HUES6 (cell line): ENCODE data around the gene PLD1.
A peak's percentile ranks its signal among the peaks of the same experiment; 100 is the strongest.

ENCODE experiments used
- H3K27ac ChIP-seq: 2 replicates; pipeline ENCODE4 v1.7.0; 2013; ENCODE audit warnings: low read depth, mild to moderate bottlenecking, low read length, inconsistent platforms
- H3K27me3 ChIP-seq: 2 replicates; pipeline ENCODE4 v1.6.1; 2013; ENCODE audit warnings: low read length; ENCODE audit not compliant: control insufficient read depth, insufficient read depth
- H3K36me3 ChIP-seq: 2 replicates; pipeline ENCODE4 v1.6.1; 2013; ENCODE audit warnings: low read length; ENCODE audit not compliant: control insufficient read depth, insufficient read depth
- H3K4me1 ChIP-seq: 2 replicates; pipeline ENCODE4 v1.6.1; 2013; ENCODE audit warnings: low read length; ENCODE audit not compliant: control insufficient read depth, insufficient read depth
- H3K4me3 ChIP-seq: 2 replicates; pipeline ENCODE4 v1.5.1; 2013; ENCODE audit warnings: low read depth, low read length
- H3K9ac ChIP-seq: one replicate; pipeline ENCODE4 v1.6.1; 2013; ENCODE audit warnings: mild to moderate bottlenecking, low read length
- H3K9me3 ChIP-seq: 2 replicates; pipeline ENCODE4 v1.6.1; 2013; ENCODE audit warnings: low read depth, low read length; ENCODE audit not compliant: control insufficient read depth, insufficient read depth

PLD1 gene

GRCh38 chr3:171790898-171791691, 19.2 kb downstream of the PLD1 start:
- H3K9me3 ChIP-seq = no peaks in the 10 kb centered on the region
- H3K4me1 ChIP-seq = peaks cover 20% of the 10 kb centered on the region
- no peaks in the 10 kb centered on the region for H3K36me3 ChIP-seq
- no peaks in the 10 kb centered on the region for H3K27me3 ChIP-seq
- H3K4me3 ChIP-seq = no peak overlapping the region
- H3K27ac ChIP-seq = peak overlapping the region; percentile 39; the same call in 1 of the 2 replicates
- peak overlapping the region; percentile 21 for H3K9ac ChIP-seq

DNA sequence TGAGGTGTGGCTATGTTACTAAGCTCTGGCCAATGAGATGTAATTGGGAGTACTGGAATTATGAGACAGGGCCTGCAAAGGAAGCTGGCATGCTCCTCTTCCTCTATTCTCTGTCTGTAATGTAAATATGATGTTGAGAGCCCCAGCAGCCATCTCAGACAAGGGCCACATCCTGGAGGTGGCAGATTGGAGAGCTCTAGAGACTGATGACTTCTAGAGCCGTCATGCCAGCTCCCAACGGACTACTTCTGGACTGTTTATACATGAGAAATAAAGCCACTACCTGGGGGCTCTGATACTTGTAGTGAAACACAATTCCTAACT, 19.7 kb downstream of the PLD1 start:
- no peak overlapping the region for H3K4me3 ChIP-seq
- H3K27me3 ChIP-seq = no peaks in the 10 kb centered on the region
- no peak overlapping the region for H3K9ac ChIP-seq
- H3K36me3 ChIP-seq = no peaks in the 10 kb centered on the region
- no peaks in the 10 kb centered on the region for H3K9me3 ChIP-seq
- peaks cover 20% of the 10 kb centered on the region for H3K4me1 ChIP-seq
- no peak overlapping the region for H3K27ac ChIP-seq

- Histone ChIP-seq H3K9ac (no peak overlapping the region), H3K27me3 (no peaks in the 10 kb centered on the region), H3K9me3 (no peaks in the 10 kb centered on the region), H3K36me3 (no peaks in the 10 kb centered on the region), H3K4me1 (peaks cover 20% of the 10 kb centered on the region), H3K27ac (no peak overlapping the region), H3K4me3 (no peak overlapping the region)
Observed at GRCh38 chr3:171789759-171790505, 20.4 kb downstream of the PLD1 start.

DNA sequence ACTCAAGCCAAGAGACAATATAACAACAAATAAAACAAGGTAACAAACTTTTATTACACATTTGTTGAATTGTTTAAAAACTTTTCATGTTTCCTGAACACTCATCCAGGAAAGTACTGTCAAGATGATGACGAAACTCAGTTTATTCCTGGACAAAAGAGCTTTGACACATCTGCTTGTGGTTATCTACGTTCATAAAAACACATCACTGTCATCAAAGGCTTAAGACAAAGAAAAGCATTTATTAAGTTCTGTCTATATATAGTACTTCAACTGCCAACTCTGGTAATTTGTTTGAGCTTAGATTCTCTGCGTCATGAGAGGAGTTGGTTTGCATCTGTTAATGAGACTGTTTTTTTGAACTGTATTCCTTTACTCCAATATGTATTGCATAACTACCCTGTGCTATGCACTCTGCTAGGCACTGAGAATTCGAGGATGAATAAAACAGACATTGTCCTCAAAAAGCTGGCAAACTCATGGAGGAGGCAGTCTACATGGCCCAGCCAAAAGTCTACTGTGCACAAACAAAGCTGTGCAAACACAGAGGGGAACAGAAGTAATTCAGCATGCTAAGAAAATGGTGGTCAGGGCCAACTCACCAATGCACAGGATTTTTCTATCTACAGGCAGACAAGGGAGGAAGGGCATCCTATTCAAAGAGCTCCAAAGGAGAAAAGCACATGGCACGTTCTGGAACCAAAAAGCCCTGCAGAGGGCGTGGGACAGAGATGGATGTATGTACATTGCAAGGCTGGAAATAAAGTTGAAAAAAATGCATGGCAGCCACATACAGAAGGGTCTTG, 21.5 kb downstream of the PLD1 start:
- Histone ChIP-seq H3K4me3 (no peak overlapping the region), H3K36me3 (no peaks in the 10 kb centered on the region), H3K9ac (no peak overlapping the region), H3K4me1 (peaks cover 20% of the 10 kb centered on the region), H3K27ac (no peak overlapping the region), H3K27me3 (no peaks in the 10 kb centered on the region), H3K9me3 (no peaks in the 10 kb centered on the region)

- H3K9ac ChIP-seq = no peak overlapping the region
- H3K4me3 ChIP-seq = no peak overlapping the region
- H3K36me3 ChIP-seq = no peaks in the 10 kb centered on the region
- no peak overlapping the region for H3K27ac ChIP-seq
- no peaks in the 10 kb centered on the region for H3K27me3 ChIP-seq
- peaks cover 12% of the 10 kb centered on the region for H3K4me1 ChIP-seq
- no peaks in the 10 kb centered on the region for H3K9me3 ChIP-seq
Observed at GRCh38 chr3:171786997-171787396, 23.3 kb downstream of the PLD1 start.

DNA sequence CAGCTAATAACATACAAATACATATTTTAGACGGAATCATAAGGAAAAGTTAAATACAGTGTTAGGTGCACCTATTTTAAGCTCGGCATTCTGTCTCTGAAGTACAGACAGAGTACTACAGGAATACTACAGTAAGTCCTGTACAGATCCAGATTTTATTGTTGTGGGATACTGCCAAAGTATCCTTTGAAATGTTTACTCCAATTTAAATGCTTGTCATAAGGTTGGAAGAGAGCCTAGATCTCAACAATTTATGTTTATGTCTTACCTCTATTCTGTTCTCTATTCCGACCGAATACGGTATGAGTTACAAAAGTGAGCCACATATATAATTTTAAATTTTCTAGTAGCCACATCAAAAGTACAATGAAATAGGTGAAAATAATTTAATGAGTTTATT, 25.3 kb downstream of the PLD1 start:
- Histone ChIP-seq H3K4me3 (no peak overlapping the region), H3K4me1 (no peaks in the 10 kb centered on the region), H3K36me3 (no peaks in the 10 kb centered on the region), H3K27ac (no peak overlapping the region), H3K9ac (no peak overlapping the region), H3K9me3 (no peaks in the 10 kb centered on the region), H3K27me3 (no peaks in the 10 kb centered on the region)

DNA sequence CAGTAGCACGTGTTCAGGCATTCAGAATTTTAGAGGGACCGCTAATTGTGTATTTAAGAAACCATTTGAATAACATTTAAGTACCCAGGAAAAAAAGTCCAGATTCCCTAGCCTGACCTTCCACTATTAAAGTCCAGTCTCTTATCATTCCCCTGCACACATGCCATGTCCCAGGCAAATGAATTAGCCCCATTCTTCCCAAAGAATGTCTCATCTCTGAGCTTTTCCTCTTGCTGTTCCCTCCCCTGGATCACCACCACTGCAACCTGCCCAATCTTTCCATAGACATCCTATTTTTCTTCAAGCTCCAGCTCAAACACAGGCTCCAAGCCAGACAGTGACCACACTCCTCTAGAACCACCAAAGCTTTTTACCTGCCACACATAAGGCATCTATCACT, 25.9 kb downstream of the PLD1 start:
- Histone ChIP-seq H3K9me3 (no peaks in the 10 kb centered on the region), H3K4me1 (no peaks in the 10 kb centered on the region), H3K9ac (no peak overlapping the region), H3K27me3 (no peaks in the 10 kb centered on the region), H3K4me3 (no peak overlapping the region), H3K36me3 (no peaks in the 10 kb centered on the region), H3K27ac (no peak overlapping the region)

DNA sequence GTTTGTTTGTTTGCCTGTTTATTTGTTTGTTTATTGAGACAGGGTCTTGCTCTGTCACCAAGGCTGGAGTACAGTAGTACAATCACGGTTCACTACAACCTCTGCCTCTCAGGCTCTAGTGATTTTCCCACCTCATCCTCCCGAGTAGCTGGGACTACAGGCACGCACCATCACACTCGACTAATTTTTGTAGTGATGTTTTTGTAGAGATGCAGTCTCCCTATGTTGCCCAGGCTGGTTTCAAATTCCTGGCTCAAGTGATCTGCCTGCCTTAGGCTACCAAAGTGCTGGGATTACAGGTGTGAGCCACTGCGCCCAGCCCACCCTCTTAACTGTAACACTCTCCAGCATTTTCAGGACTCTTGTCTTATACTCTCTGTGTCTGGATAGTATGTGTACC, 26.7 kb downstream of the PLD1 start:
- H3K4me3 ChIP-seq = no peak overlapping the region
- no peak overlapping the region for H3K9ac ChIP-seq
- H3K27ac ChIP-seq = no peak overlapping the region
- no peaks in the 10 kb centered on the region for H3K27me3 ChIP-seq
- H3K4me1 ChIP-seq = no peaks in the 10 kb centered on the region
- H3K36me3 ChIP-seq = no peaks in the 10 kb centered on the region
- H3K9me3 ChIP-seq = no peaks in the 10 kb centered on the region

GRCh38 chr3:171783086-171783485, 27.2 kb downstream of the PLD1 start:
- H3K9me3 ChIP-seq = no peaks in the 10 kb centered on the region
- H3K4me1 ChIP-seq = no peaks in the 10 kb centered on the region
- H3K27ac ChIP-seq = no peak overlapping the region
- H3K36me3 ChIP-seq = no peaks in the 10 kb centered on the region
- H3K27me3 ChIP-seq = no peaks in the 10 kb centered on the region
- no peak overlapping the region for H3K9ac ChIP-seq
- H3K4me3 ChIP-seq = no peak overlapping the region

- Histone ChIP-seq H3K4me1 (peaks cover 1% of the 10 kb centered on the region), H3K36me3 (no peaks in the 10 kb centered on the region), H3K9ac (no peak overlapping the region), H3K9me3 (no peaks in the 10 kb centered on the region), H3K4me3 (no peak overlapping the region), H3K27ac (no peak overlapping the region), H3K27me3 (no peaks in the 10 kb centered on the region)
Observed at GRCh38 chr3:171782617-171783016, 27.7 kb downstream of the PLD1 start.

DNA sequence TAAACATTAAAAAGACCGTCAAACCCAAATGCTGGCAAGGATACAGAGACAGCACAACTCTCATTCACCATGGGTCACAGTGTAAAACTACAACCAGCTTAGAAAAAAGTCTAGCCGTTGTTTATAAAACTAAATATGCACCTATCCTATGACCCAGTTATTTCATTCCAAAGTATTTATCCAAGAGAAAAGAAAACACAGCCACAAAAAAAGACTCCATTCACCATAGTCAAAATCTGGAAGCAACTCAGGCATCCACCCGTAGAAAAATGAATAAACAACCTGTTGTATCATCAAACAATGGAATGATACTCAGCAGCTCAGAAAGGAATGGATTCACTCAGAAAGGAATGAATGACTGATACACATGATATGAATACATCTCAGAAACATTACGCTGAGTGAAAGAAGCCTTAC, 28.6 kb downstream of the PLD1 start:
- H3K9ac ChIP-seq = no peak overlapping the region
- no peaks in the 10 kb centered on the region for H3K36me3 ChIP-seq
- H3K27ac ChIP-seq = no peak overlapping the region
- H3K27me3 ChIP-seq = no peaks in the 10 kb centered on the region
- no peak overlapping the region for H3K4me3 ChIP-seq
- H3K4me1 ChIP-seq = peaks cover 7% of the 10 kb centered on the region
- H3K9me3 ChIP-seq = no peaks in the 10 kb centered on the region
